Right atrium auricular region (tissue), 2 donors: ENCODE results near the gene CAPN1. TPM values are rescaled to one million over a fixed set of nuclear protein-coding genes. Genes with fewer than 3 reads are reported as not detected.

Source experiments
- DNase-seq: peaks from one replicate; pipeline ENCODE4 v3.0.0-alpha.2; 2019; ENCODE audit warnings: low spot score
- H3K27ac ChIP-seq, 2 donors: fragments of 200-600 bp; sonication (generic); 1 replicate in 1 of 2; 2 replicates in 1 of 2; pipeline ENCODE4 v1.5.1; 2016 to 2019
- H3K27me3 ChIP-seq, 2 donors: fragments of 200-600 bp; sonication (generic); one replicate each; pipeline versions ENCODE4 v1.5.1 to v1.6.0; 2017 to 2019
- H3K36me3 ChIP-seq: fragments of 200-600 bp; sonication (generic); one replicate; pipeline ENCODE4 v1.5.1; 2016
- H3K4me1 ChIP-seq, 2 donors: fragments of 200-600 bp; sonication (generic); one replicate each; pipeline versions ENCODE4 v1.5.1 to v1.6.0; 2017 to 2019
- H3K4me3 ChIP-seq, 2 donors: fragments of 200-600 bp; sonication (generic); 1 replicate in 1 of 2; 2 replicates in 1 of 2; pipeline ENCODE4 v1.5.1; 2017 to 2019; ENCODE audit warnings: mild to moderate bottlenecking in 1 of 2, moderate library complexity in 1 of 2
- H3K9me3 ChIP-seq, 2 donors: fragments of 200-600 bp; sonication (generic); one replicate each; pipeline ENCODE4 v1.5.1; 2019
- CTCF ChIP-seq, 2 donors: fragments of 200-600 bp; sonication (generic); IDR thresholded peaks; one replicate each; pipeline ENCODE4 v1.5.1; 2019; ENCODE audit warnings: antibody characterized with exemption in 2 of 2
- total RNA-seq, 2 donors: library from RNA; depleted of rRNA; stranded (reverse); fragments of >200 nt; gene quantifications; one replicate each; pipeline ENCODE4 v1.1.0, GENCODE V29; 2016

The CAPN1 gene
- total RNA-seq, 2 donors from 2014 or later: 89.9 to 93.0 TPM

DNA sequence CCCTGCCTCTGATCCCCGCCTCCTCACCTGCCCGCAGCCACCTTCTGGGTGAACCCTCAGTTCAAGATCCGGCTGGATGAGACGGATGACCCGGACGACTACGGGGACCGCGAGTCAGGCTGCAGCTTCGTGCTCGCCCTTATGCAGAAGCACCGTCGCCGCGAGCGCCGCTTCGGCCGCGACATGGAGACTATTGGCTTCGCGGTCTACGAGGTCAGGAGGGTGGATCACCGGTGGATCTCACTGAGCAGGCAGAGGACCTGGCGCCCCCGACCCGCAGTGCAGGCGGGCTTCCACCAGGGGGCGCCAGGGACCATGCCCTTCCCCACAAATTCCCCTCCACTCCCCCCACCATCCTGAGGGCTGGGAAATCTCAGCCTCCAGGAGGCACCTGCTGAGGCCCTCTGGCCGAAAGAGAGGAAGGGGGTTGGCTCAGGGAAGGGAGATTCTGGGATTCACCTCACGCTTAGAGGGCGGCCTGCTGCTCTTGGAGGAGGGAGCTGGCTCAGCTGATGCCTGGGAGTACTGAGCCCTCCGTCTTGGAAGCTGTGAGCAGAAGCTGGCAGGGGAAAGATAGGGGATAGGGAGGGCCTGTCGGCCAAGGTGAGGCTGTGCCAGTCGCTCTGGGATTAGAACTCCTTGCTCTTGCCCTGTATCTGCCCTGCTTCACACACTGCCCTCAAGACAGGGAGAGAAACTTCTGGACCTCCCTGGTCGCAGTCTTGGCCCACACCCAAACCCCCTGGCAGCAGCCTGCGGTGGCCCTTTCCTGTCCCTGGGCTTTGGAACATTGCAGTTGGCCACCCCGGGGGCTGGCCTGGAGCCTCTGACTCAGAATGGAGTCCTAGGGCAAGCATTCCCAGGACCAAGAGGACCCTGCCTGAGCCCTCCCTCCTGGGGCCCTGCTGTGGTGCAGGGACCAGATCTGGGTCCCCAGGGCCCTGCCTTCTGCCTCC lies 23.2 kb downstream of the CAPN1 start:
- peak; percentile 79 to 89 for TF ChIP-seq CTCF (IDR thresholded peaks at IDR 0.05)
- Histone ChIP-seq H3K27me3 (no peaks in the 10 kb centered on the region), H3K27ac (no peak overlapping the region), H3K4me1 (no peaks in the 10 kb centered on the region), H3K9me3 (no peaks in the 10 kb centered on the region), H3K36me3 (peaks cover 83% of the 10 kb centered on the region), H3K4me3 (no peak overlapping the region)
- no peak for DNase-seq

GRCh38 chr11:65205602-65205967 lies 23.9 kb downstream of the CAPN1 start:
- Histone ChIP-seq H3K27me3 (no peaks in the 10 kb centered on the region), H3K4me3 (no peak overlapping the region), H3K27ac (no peak overlapping the region), H3K9me3 (no peaks in the 10 kb centered on the region), H3K4me1 (no peaks in the 10 kb centered on the region), H3K36me3 (peaks cover 83% of the 10 kb centered on the region)
- DNase-seq: no peak
- no peak for TF ChIP-seq CTCF (IDR thresholded peaks at IDR 0.05)

DNA sequence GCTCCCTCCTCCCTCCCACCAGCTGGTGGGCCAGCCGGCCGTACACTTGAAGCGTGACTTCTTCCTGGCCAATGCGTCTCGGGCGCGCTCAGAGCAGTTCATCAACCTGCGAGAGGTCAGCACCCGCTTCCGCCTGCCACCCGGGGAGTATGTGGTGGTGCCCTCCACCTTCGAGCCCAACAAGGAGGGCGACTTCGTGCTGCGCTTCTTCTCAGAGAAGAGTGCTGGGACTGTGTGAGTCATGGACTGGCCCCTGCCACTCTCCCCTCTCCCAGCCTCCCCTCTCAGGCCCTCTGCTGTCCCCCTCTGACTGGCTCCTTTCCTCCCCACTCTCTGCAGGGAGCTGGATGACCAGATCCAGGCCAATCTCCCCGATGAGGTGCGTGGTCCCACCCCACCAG lies 24.7 kb downstream of the CAPN1 start:
- Histone ChIP-seq H3K27ac (no peak overlapping the region), H3K9me3 (no peaks in the 10 kb centered on the region), H3K4me1 (no peaks in the 10 kb centered on the region), H3K4me3 (no peak overlapping the region), H3K36me3 (peaks cover 88% of the 10 kb centered on the region), H3K27me3 (no peaks in the 10 kb centered on the region)
- no peak for DNase-seq
- no peak for TF ChIP-seq CTCF (IDR thresholded peaks at IDR 0.05)

DNA sequence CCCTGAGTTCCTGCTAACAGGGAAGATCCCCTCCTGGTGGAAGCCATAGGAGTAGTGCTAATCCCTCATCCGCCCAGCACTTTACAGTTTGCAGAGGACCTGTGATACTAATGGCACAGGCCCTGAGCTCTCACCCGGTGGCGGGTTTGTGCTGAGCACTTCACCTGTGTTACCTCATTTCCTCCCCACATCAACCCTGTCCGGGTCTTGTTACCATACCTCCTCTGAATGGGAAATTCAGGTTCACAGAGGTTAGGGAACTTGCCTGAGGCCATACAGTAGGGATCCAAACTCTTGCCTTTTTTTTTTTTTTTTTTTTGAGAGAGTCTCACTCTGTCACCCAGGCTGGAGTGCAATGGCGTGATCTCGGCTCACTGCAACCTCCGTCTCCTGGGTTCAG lies 25.2 kb downstream of the CAPN1 start:
- H3K9me3 ChIP-seq: no peaks in the 10 kb centered on the region
- no peak for DNase-seq
- TF ChIP-seq CTCF (IDR thresholded peaks at IDR 0.05): no peak
- no peak overlapping the region for H3K4me3 ChIP-seq
- no peak overlapping the region for H3K27ac ChIP-seq
- H3K36me3 ChIP-seq: peaks cover 92% of the 10 kb centered on the region
- H3K27me3 ChIP-seq: no peaks in the 10 kb centered on the region
- no peaks in the 10 kb centered on the region for H3K4me1 ChIP-seq

DNA sequence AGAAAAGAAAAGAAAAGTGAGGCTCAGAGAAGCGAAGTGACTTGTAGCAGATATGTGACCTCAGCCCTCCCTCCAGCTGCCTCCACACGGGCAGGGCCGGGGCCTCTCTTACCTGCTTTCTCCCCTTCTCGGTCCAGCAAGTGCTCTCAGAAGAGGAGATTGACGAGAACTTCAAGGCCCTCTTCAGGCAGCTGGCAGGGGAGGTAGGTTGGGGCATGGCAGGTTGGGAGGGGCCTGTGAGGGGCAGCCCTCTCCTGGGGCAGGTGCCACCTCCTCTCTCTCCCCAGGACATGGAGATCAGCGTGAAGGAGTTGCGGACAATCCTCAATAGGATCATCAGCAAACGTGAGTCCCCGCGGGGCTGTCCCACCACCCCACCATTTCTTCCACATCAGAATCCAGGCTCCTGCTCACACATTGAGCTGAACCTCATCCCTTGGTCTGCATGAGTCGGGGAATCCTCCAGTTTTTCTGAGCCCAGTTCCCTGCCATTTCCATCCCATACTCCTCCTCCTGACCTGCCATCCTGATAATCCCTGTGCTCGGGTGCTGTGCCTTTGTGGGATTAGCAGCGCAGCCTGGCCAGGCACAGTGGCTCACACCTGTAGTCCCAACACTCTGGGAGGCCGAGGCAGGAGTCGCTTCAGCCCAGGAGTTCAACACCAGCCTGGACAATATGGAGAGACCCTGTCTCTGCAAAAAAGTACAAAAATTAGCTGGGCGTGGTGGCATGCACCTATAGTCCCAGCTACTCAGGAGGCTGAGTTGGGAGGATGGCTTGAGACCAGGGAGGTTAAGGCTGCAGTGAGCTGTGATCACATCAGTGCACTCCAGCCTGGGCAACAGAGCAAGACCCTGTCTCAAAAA lies 26.4 kb downstream of the CAPN1 start:
- no peak for DNase-seq
- TF ChIP-seq CTCF (IDR thresholded peaks at IDR 0.05): no peak
- no peaks in the 10 kb centered on the region for H3K4me1 ChIP-seq

More for the DNA sequence above, 26.4 kb downstream of the CAPN1 start:
- no peak overlapping the region for H3K4me3 ChIP-seq
- H3K36me3 ChIP-seq: peaks cover 85% of the 10 kb centered on the region
- no peaks in the 10 kb centered on the region for H3K27me3 ChIP-seq
- H3K27ac ChIP-seq: no peak overlapping the region
- H3K9me3 ChIP-seq: no peaks in the 10 kb centered on the region
